Measurements from ENCODE around the gene TMEM86A.
A peak's percentile ranks its signal among the peaks of the same experiment; 100 is the strongest.

Gene TMEM86A

DNA sequence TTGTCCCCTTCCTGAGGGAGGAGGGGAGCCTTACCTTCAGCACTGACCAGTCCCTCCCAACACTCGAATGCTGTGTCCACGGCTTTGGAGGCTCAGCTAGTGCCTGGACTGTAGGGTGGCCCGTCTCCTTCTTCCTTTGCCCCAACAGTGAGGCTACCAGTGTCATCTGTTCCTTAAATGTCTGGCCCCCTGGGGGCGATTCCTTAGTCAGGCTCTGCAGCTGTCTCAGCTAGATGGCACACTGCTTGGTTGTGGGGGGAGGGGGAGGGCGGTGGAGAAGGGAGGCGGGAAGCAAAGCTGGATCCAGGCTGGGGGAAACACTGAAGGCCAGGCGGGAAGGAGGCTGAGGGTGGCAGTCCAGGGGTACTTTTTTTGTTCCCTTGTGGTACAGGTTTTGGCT lies 27.5 kb downstream of the TMEM86A start, which contains the start of gene IGSF22:
Gene IGSF22 (minus strand): TSS at position 149 of the 400 bp plus-strand sequence. CDS start 1,952 bp downstream, outside the sequence.
- H3F3A ChIP-seq (ENCODE audit: insufficient read depth, low read length), result no peaks in the 10 kb centered on the region
- H3K9me2 ChIP-seq (ENCODE audit: low read depth, low read length), result no peaks in the 10 kb centered on the region
- H3K79me2 ChIP-seq (ENCODE audit: insufficient read depth, low read length), result no peaks in the 10 kb centered on the region
- no peaks in the 10 kb centered on the region for H3K9me3 ChIP-seq (ENCODE audit: low read length)
- TF ChIP-seq EZH2 (IDR thresholded peaks at IDR 0.05; ENCODE audit: borderline replicate concordance, low read length), result no peak
- TF ChIP-seq, protein P1, sequence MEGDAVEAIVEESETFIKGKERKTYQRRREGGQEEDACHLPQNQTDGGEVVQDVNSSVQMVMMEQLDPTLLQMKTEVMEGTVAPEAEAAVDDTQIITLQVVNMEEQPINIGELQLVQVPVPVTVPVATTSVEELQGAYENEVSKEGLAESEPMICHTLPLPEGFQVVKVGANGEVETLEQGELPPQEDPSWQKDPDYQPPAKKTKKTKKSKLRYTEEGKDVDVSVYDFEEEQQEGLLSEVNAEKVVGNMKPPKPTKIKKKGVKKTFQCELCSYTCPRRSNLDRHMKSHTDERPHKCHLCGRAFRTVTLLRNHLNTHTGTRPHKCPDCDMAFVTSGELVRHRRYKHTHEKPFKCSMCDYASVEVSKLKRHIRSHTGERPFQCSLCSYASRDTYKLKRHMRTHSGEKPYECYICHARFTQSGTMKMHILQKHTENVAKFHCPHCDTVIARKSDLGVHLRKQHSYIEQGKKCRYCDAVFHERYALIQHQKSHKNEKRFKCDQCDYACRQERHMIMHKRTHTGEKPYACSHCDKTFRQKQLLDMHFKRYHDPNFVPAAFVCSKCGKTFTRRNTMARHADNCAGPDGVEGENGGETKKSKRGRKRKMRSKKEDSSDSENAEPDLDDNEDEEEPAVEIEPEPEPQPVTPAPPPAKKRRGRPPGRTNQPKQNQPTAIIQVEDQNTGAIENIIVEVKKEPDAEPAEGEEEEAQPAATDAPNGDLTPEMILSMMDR (IDR thresholded peaks at IDR 0.05; ENCODE audit: low read length), result no peak
- no peaks in the 10 kb centered on the region for H4K20me1 ChIP-seq (ENCODE audit: insufficient read depth, low read length)
- no peak within 1 kb of the TSS for H3K27ac ChIP-seq (ENCODE audit: low read depth, low read length, poor library complexity, severe bottlenecking)
- no peaks in the 10 kb centered on the region for H3K36me3 ChIP-seq (ENCODE audit: insufficient read depth, low read length)
- H3K9ac ChIP-seq (ENCODE audit: low read length), result no peak within 1 kb of the TSS
- H3K27me3 ChIP-seq (ENCODE audit: insufficient read depth, low read length), result no peaks in the 10 kb centered on the region
- H3K4me2 ChIP-seq (ENCODE audit: low read length), result no peak within 1 kb of the TSS
- no peak within 1 kb of the TSS for H2AFZ ChIP-seq (ENCODE audit: low read length)
- H3K4me3 ChIP-seq (ENCODE audit: low read depth, low read length, poor library complexity, severe bottlenecking), result no peak within 1 kb of the TSS
- peaks cover 11% of the 10 kb centered on the region for H3K4me1 ChIP-seq (ENCODE audit: insufficient read depth, low read length, severe bottlenecking)

DNA sequence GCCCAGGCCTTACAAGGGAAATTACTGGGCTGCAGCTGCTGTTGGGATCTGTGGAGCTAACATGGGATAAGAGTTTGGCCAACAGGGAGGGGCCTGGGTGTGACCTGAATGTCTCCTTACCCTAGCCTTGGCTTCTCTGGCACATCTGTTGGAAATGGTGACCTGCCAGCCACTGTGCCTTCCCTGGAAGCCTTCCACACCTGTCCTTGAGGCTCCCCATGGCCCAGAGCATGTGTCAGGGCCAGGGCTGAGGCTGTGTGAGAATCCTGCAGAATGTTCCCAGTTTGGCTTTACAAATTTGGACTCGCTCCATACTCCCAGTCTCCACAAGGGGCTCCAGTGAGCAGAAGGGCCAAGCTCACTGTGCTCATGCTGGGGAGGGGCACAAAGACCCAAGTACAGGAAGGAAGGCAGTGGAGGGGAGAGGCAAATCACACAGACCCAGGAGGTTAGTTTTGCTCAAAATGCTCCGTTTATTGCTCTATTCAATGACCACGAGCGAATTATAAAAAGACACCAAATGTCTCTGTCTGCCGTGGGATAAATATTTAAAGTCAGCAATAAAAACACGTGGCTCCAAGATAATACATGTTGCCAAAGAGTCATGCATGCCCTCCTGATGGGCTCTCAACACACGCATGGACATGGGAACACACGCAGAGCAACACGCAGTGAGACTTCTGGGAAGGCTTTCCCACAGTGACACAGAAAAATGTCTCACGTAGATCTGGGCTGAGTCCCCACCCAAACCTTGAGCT lies 29.1 kb downstream of the TMEM86A start:
- no peak overlapping the region for H3K4me3 ChIP-seq (ENCODE audit: low read depth, low read length, poor library complexity, severe bottlenecking)
- H3K27me3 ChIP-seq (ENCODE audit: insufficient read depth, low read length), result peaks cover 2% of the 10 kb centered on the region; the same call in 1 of the 2 replicates
- no peak for TF ChIP-seq EZH2 (IDR thresholded peaks at IDR 0.05; ENCODE audit: borderline replicate concordance, low read length)
- TF ChIP-seq, protein P1 (IDR thresholded peaks at IDR 0.05; ENCODE audit: low read length), result peak; percentile 89
- no peaks in the 10 kb centered on the region for H4K20me1 ChIP-seq (ENCODE audit: insufficient read depth, low read length)
- no peak overlapping the region for H2AFZ ChIP-seq (ENCODE audit: low read length)
- H3K36me3 ChIP-seq (ENCODE audit: insufficient read depth, low read length), result no peaks in the 10 kb centered on the region
- no peaks in the 10 kb centered on the region for H3K79me2 ChIP-seq (ENCODE audit: insufficient read depth, low read length)
- no peaks in the 10 kb centered on the region for H3K9me2 ChIP-seq (ENCODE audit: low read depth, low read length)
- H3F3A ChIP-seq (ENCODE audit: insufficient read depth, low read length), result no peaks in the 10 kb centered on the region
- H3K27ac ChIP-seq (ENCODE audit: low read depth, low read length, poor library complexity, severe bottlenecking), result no peak overlapping the region
- H3K9me3 ChIP-seq (ENCODE audit: low read length), result no peaks in the 10 kb centered on the region
- H3K9ac ChIP-seq (ENCODE audit: low read length), result no peak overlapping the region
- H3K4me2 ChIP-seq (ENCODE audit: low read length), result no peak overlapping the region
- H3K4me1 ChIP-seq (ENCODE audit: insufficient read depth, low read length, severe bottlenecking), result peaks cover 8% of the 10 kb centered on the region

DNA sequence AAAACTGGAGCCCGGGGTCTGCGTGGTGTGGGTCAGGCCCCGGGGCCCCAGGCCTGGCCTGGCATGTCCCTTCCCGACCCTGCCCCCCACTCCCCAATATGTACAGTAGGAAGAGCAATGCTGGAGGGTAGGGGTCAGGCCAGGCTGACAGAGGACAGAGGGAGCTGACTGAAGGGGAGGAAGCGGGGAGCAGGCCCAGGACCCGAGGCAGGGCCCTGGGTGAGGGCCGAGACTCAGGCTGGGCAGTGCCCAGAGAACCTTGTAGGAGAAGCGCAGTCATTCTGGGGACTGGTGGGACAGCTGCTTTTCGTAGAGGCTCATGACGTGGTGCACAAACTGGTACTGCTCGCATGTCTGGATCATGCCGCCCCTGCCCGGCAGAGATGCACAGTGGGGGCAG lies 30.1 kb downstream of the TMEM86A start:
- Histone ChIP-seq H3K4me3 (ENCODE audit: low read depth, low read length, poor library complexity, severe bottlenecking) (no peak overlapping the region), H3K4me1 (ENCODE audit: insufficient read depth, low read length, severe bottlenecking) (peaks cover 8% of the 10 kb centered on the region), H3K9me3 (ENCODE audit: low read length) (no peaks in the 10 kb centered on the region), H3K9ac (ENCODE audit: low read length) (no peak overlapping the region), H3K36me3 (ENCODE audit: insufficient read depth, low read length) (no peaks in the 10 kb centered on the region), H4K20me1 (ENCODE audit: insufficient read depth, low read length) (no peaks in the 10 kb centered on the region), H3K9me2 (ENCODE audit: low read depth, low read length) (no peaks in the 10 kb centered on the region), H3K79me2 (ENCODE audit: insufficient read depth, low read length) (no peaks in the 10 kb centered on the region), H3K27me3 (ENCODE audit: insufficient read depth, low read length) (peaks cover 5% of the 10 kb centered on the region; the same call in 1 of the 2 replicates), H3F3A (ENCODE audit: insufficient read depth, low read length) (no peaks in the 10 kb centered on the region), H3K4me2 (ENCODE audit: low read length) (no peak overlapping the region), H3K27ac (ENCODE audit: low read depth, low read length, poor library complexity, severe bottlenecking) (no peak overlapping the region), H2AFZ (ENCODE audit: low read length) (no peak overlapping the region)
- no peak for TF ChIP-seq EZH2 (IDR thresholded peaks at IDR 0.05; ENCODE audit: borderline replicate concordance, low read length)
- TF ChIP-seq, protein P1 (IDR thresholded peaks at IDR 0.05; ENCODE audit: low read length), result no peak
